HG03103 (cell line): ENCODE results near the gene AP1S1.

Experiments used
- ATAC-seq: cut with Tn5 transposase; IDR thresholded peaks from one replicate; pipeline ENCODE4 v1.9.1; 2021; ENCODE audit warnings: low read depth; ENCODE audit not compliant: unreplicated experiment

Gene AP1S1

DNA sequence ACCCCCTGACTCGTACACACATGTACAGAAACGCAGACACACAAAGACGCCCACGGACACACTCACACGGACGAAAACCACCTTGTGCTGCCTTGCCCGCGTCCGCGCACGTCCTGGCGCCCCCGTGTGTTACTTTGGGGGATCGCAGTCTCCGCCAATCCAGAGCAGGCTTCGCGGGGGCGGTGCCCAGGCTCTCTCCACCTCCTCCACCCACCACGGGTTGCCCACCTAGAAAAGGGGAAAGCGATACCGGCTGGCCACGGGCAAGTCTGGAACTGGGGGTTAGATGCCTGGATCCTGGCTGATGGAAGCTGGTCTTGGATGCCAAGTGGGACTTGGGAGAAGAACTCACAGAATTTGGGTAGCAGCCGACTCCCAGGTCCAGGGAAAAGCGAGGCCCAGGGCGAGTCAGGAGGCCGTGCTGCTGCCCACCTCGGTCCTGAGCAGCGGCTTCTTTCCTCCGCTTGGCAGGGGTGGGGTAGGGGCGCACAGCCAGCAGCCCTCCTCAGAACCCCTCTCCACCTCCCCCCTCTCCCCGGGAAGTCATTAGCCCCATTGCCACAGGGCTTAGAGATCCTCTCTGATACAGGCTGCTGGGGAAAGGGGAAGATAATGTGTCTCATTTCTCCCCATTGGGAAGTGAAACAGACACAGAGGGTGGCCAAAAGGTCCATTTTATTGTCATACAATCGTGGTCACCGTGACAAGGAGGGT lies 15.7 kb downstream of the AP1S1 start:
- ATAC-seq: no peak

- no peak for ATAC-seq
Observed at GRCh38 chr7:101170617-101171441, 16.6 kb downstream of the AP1S1 start.

GRCh38 chr7:101171442-101171837 lies 17.2 kb downstream of the AP1S1 start:
- no peak for ATAC-seq

DNA sequence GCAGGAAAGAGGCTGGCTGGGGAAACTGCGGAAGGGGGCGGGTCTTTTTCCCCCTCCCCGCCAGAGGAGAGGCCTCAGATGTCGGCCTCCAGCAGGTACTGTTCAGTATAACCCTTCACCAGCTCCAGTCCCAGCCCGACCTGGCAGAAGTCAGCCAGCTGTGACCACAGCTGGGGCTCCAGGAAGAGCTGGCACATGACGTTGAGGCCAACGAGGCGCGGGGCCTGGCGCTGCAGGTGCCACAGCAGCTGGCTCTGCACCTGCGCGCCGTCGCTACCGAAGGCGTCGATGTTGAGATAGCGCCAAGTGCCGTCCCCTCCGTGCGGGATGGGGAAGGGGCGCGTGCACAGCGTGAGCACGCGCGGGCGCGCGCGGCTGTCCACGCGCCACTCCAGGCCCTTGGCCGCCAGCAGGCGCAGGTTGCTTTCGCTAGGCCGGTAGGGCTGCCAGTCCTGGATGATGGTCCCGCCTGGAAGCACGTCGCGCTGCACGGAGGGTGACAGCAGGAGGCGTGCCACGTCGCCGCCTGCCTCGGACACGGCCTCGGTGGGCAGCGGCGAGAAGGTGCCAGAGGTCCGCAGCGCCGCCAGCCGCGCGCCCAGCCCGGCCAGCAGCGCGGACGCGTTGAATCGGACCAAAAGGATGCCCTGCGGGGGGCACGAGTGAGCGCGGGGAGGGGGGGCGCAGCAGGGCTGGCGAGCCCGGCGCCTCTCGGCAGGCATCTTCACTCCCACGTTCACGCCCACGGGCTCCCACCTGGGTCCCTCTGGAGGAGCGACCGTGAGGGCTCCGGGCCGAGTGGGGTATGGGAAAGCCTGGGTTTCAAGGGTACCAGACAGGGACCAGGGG lies 18.0 kb downstream of the AP1S1 start:
- ATAC-seq: no peak

- ATAC-seq: no peak
Observed at GRCh38 chr7:101172854-101173751, 18.8 kb downstream of the AP1S1 start.

- ATAC-seq: peak; percentile 56
Observed at GRCh38 chr7:101173752-101174244, 19.5 kb downstream of the AP1S1 start.

DNA sequence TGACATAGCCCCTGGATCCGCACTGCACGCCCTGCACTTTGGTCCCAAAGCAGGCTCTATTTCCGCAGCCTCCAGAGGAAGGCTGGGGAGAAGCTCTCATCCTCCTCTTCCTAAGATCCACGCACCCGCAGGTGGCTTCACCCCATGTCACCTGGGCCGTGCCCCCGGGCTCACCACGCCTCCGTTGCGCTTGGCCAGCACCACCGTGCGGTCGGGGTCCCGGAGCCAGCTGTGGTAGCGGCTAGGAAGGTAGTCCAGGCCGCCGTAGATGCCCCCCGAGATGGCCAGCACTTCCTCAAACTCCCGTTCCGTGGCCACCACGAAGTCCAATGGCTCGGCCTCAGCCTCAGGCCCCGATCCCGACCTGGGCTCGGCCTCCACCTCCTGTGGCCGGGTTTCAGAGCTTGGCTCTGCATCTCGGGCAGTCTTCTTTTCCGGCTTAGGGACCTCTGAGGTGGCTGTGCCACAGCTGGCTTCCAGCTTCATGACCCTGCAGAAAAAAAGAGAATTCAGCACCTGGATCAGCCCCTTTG lies 20.1 kb downstream of the AP1S1 start:
- ATAC-seq: no peak

DNA sequence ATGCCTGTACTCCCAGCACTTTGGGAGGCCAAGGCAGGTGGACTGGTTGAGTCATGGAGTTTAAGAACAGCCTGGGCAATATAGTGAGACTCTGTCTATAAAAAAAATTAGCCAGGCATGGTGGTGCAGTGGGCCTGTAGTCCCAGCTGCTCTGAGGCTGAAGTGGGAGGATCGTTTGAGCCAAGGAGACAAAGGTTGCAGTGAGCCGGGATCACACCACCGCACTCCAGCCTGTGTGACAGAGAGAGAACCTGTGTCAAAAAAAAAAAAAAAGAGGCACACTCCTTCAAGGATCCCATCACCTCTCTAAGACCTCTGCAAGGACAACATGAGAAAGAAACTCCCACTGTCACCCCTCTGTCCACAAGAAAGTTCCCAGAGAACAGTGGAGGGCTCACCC lies 21.4 kb downstream of the AP1S1 start:
- no peak for ATAC-seq

DNA sequence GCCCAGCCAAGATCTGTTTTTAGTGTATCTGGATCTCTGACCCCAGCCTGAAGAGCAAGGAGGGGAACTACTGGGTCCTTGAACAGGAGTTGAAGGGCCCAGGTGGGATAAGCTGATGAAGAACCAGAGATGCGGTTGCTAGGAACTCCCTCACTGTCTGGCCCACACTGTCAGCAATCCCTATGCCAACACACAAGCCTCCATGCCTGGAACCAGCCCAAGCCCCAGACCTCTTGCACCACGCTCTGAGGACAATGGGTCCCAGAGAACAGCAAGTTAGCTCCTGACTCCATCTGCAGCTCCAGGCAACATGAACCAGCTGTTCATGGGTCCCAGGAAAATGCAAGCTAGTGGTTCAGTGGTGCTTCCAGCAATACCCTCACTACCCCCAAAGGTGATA lies 23.4 kb downstream of the AP1S1 start:
- ATAC-seq: no peak

GRCh38 chr7:101179117-101179516 lies 24.8 kb downstream of the AP1S1 start:
- ATAC-seq: no peak

- no peak for ATAC-seq
Observed at GRCh38 chr7:101179713-101180112, 25.4 kb downstream of the AP1S1 start.

GRCh38 chr7:101180130-101180755 lies 26.0 kb downstream of the AP1S1 start, which contains the start of gene NAT16:
TSS of gene NAT16 (minus strand) at chr7:101180293. CDS start at chr7:101174807, 5,486 bp downstream.
- ATAC-seq: no peak

GRCh38 chr7:101185258-101185839 lies 31.1 kb downstream of the AP1S1 start:
- no peak for ATAC-seq

DNA sequence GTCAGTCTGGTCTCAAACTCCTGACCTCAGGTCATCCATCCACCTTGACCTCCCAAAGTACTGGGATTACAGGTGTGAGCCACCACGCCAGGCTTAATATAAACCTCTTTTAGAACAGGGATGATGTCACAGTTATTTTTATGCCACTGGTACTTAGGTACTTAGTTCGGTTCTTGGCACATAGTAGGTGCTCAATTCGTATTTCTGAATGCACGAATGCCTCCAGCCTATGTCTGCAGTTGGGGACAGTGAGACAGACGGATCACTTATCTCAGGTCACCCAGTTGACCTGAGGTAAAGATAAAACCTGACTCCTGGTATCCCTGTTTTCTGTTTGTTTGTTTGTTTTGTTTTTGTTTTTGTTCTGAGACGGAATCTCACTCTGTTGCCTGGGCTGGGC lies 31.9 kb downstream of the AP1S1 start:
- ATAC-seq: no peak

GRCh38 chr7:101186844-101187428 lies 32.7 kb downstream of the AP1S1 start:
- no peak for ATAC-seq

GRCh38 chr7:101189109-101189508 lies 34.8 kb downstream of the AP1S1 start:
- no peak for ATAC-seq

GRCh38 chr7:101195884-101196283 lies 41.6 kb downstream of the AP1S1 start:
- no peak for ATAC-seq

- no peak for ATAC-seq
Observed at GRCh38 chr7:101197991-101198390, 43.7 kb downstream of the AP1S1 start.
